T-cell (primary cell): ENCODE results near the gene SLC7A10. TPM values are rescaled to one million over a fixed set of nuclear protein-coding genes. Genes with fewer than 3 reads are reported as not detected.

Experiments
- ATAC-seq, 4 experiments: fragments of 200-7000 bp in 3 of 4; fragments of 150-1000 bp in 1 of 4; cut with Tn5 transposase; replicated peaks in 1 of 4; 1 replicate in 3 of 4; 2 replicates in 1 of 4; pipeline ENCODE4 v1.10.0; 2021; ENCODE audit warnings: moderate library complexity in 3 of 4, mild to moderate bottlenecking in 2 of 4, moderate number of reproducible peaks in 1 of 4
- CTCF ChIA-PET, 2 donors: fragments of 300-600 bp; sonication (Branson Sonifier 250); formaldehyde crosslinking; loops; one replicate each; lab custom pipeline; 2022; ENCODE audit warnings: antibody characterized with exemption in 2 of 2; lab: Charles Lee
- POLR2A ChIA-PET, 2 donors: fragments of 300-600 bp; sonication (Branson Sonifier 250); formaldehyde crosslinking; loops; one replicate each; lab custom pipeline; 2022; ENCODE audit warnings: antibody characterized with exemption in 2 of 2; lab: Charles Lee
- DNase-seq, 35 experiments: peaks; one replicate each; pipeline versions ENCODE4 v3.0.0 to v3.0.0-alpha.2; 2013 to 2023
- H3K27ac ChIP-seq: one replicate; pipeline ENCODE4 v1.5.1; 2013; ENCODE audit warnings: low read length
- H3K27me3 ChIP-seq, 2 experiments: replicated peaks in 1 of 2; 1 replicate in 1 of 2; 2 replicates in 1 of 2; pipeline versions ENCODE4 v1.6.1 to v1.7.0; 2013; ENCODE audit warnings: low read length in 1 of 2, mixed read lengths in 1 of 2; ENCODE audit not compliant: control insufficient read depth in 2 of 2, insufficient read depth in 2 of 2; ENCODE audit errors: extremely low read depth in 1 of 2
- H3K36me3 ChIP-seq, 2 donors: 1 replicate in 1 of 2; 2 replicates in 1 of 2; pipeline versions ENCODE4 v1.6.1 to v1.7.0; 2013; ENCODE audit warnings: low read length in 1 of 2; ENCODE audit not compliant: control insufficient read depth in 2 of 2, insufficient read depth in 1 of 2; ENCODE audit errors: extremely low read depth in 1 of 2
- H3K4me1 ChIP-seq, 2 experiments: 1 replicate in 1 of 2; 2 replicates in 1 of 2; pipeline versions ENCODE4 v1.6.1 to v1.7.0; 2013; ENCODE audit warnings: low read length in 2 of 2, mixed read lengths in 1 of 2; ENCODE audit not compliant: insufficient read depth in 2 of 2, control insufficient read depth in 1 of 2; ENCODE audit errors: extremely low read depth in 1 of 2
- H3K4me3 ChIP-seq, 2 donors: 1 replicate in 1 of 2; 2 replicates in 1 of 2; pipeline versions ENCODE4 v1.5.1 to v1.7.0; 2013; ENCODE audit warnings: mild to moderate bottlenecking in 2 of 2, low read length in 1 of 2, moderate library complexity in 1 of 2; ENCODE audit not compliant: control insufficient read depth in 1 of 2; ENCODE audit errors: extremely low read depth in 1 of 2
- H3K9me3 ChIP-seq: 2 replicates; pipeline ENCODE4 v1.7.0; 2013
- H3K27ac Mint-ChIP-seq, 2 donors: one replicate each; pipeline ENCODE4 v1.8.0; 2020 to 2021; ENCODE audit warnings: mild to moderate bottlenecking in 2 of 2, mixed read lengths in 2 of 2
- H3K27me3 Mint-ChIP-seq, 2 donors: one replicate each; pipeline ENCODE4 v1.8.0; 2021 to 2022; ENCODE audit warnings: mixed read lengths in 2 of 2
- H3K36me3 Mint-ChIP-seq: one replicate; pipeline ENCODE4 v1.8.0; 2021; ENCODE audit warnings: mixed read lengths
- H3K4me1 Mint-ChIP-seq, 3 donors: one replicate each; pipeline ENCODE4 v1.8.0; 2020 to 2022; ENCODE audit warnings: mixed read lengths in 3 of 3, mild to moderate bottlenecking in 1 of 3
- H3K4me3 Mint-ChIP-seq, 3 donors: one replicate each; pipeline ENCODE4 v1.8.0; 2020 to 2022; ENCODE audit warnings: mild to moderate bottlenecking in 3 of 3, mixed read lengths in 3 of 3, moderate library complexity in 3 of 3
- H3K9me3 Mint-ChIP-seq, 3 donors: one replicate each; pipeline ENCODE4 v1.8.0; 2020 to 2022; ENCODE audit warnings: mixed read lengths in 3 of 3
- whole genome bisulfite sequencing: methylation state at CpG from one replicate; pipeline ENCODE4 v1.1.5; 2013; ENCODE audit warnings: missing lambda C conversion rate; ENCODE audit not compliant: insufficient coverage; 5-methylcytosine and 5-hydroxymethylcytosine counted together
- total RNA-seq, 35 experiments: library from RNA in 6 of 35; stranded (reverse) in 6 of 35; fragments of 120-200 nt in 1 of 35; gene quantifications; one replicate each; pipeline versions ENCODE4 v1.2.1 to v1.2.4 and lab custom pipeline; 2013 to 2026

Gene SLC7A10
- total RNA-seq, 5 donors from 2014 or later (not counting 1 experiment from before 2014, with no cell fraction given): not detected

DNA sequence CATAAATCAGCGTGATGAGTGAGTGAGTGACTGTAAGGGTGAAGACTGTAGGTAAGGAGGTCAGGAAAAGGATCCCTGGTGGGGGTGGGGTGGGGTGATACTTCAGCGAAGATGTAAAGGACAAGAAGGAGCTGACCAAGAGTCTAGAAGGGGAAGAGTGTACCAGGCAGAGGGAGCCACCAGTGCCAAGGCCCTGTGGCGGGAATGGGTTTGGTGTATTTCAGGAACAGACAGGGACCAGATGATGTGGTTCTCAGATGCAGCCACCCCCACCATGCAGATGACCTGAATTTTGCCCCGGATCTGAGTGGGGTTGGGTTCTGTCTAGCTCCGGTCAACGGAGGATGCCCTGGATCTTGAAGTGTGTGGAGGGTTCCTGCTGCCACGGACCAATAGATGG, 30.1 kb upstream of the SLC7A10 start:
- WGBS: 79% methylated on average over 6 of the region's 7 CpGs
- CTCF ChIA-PET: no interaction called here

DNA sequence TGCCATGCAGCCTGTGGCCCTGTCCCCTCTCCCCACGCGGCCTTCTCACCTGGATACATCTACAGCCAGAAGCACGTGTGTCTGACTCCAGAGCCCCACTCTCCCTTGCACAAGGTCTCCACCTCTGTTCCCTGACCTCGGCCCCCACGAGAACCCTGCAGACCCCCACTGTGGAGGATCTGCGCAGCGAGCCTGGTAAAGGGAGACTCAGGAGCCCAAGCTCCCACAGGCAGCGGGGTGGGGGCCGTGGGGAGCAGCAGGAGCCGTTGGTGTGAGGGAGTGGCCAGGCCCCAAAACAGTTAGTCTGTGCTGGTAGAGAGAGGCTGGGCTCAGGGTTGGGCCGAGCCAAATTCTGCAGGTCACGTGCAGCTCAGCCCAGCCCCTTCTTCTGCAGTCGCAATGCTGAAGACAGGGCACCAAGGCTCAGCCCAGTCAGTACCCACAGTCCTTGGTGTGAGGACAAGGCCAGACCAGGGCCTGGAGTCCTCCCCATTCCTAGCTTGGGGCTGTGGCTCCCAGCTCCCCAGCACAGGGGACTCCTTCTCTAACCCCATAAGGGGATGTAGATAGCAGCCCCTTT, 28.7 kb upstream of the SLC7A10 start:
- Histone ChIP-seq H3K9me3 (no peaks in the 10 kb centered on the region), H3K36me3 (no peaks in the 10 kb centered on the region), H3K4me1 (peaks cover 0 to 3% of the 10 kb centered on the region in 2 experiments), H3K27ac (no peak overlapping the region), H3K4me3 (no peak overlapping the region), H3K27me3 (peaks cover 0 to 27% of the 10 kb centered on the region in 2 experiments)
- Mint-ChIP-seq H3K27ac (no peak overlapping the region), H3K4me1 (no peaks in the 10 kb centered on the region), H3K27me3 (peaks cover 0 to 5% of the 10 kb centered on the region in 2 donors), H3K9me3 (peaks cover 0 to 8% (median 2%) of the 10 kb centered on the region in 3 donors), H3K4me3 (no peak overlapping the region), H3K36me3 (no peaks in the 10 kb centered on the region)
- no peak for ATAC-seq
- no peak for DNase-seq
- CTCF ChIA-PET: no interaction called here
- WGBS: 82% methylated on average over 7 of the region's 13 CpGs
- POLR2A ChIA-PET: no interaction called here

More for the DNA sequence above, 30.1 kb upstream of the SLC7A10 start:
- no peak overlapping the region for H3K27ac ChIP-seq
- peaks cover 6 to 7% of the 10 kb centered on the region in 2 donors for H3K27me3 Mint-ChIP-seq
- peaks cover 0 to 8% (median 2%) of the 10 kb centered on the region in 3 donors for H3K9me3 Mint-ChIP-seq
- no peak for ATAC-seq
- no peak overlapping the region for H3K4me3 Mint-ChIP-seq
- H3K36me3 ChIP-seq: no peaks in the 10 kb centered on the region
- H3K9me3 ChIP-seq: no peaks in the 10 kb centered on the region
- no peak overlapping the region for H3K27ac Mint-ChIP-seq
- H3K4me3 ChIP-seq: no peak overlapping the region
- no peaks in the 10 kb centered on the region for H3K36me3 Mint-ChIP-seq
- H3K4me1 ChIP-seq: peaks cover 0 to 6% of the 10 kb centered on the region in 2 experiments
- peaks cover 0 to 28% of the 10 kb centered on the region in 2 experiments for H3K27me3 ChIP-seq
- H3K4me1 Mint-ChIP-seq: peaks cover 2 to 4% (median 2%) of the 10 kb centered on the region in 3 donors
- DNase-seq: no peak
- POLR2A ChIA-PET: no interaction called here

DNA sequence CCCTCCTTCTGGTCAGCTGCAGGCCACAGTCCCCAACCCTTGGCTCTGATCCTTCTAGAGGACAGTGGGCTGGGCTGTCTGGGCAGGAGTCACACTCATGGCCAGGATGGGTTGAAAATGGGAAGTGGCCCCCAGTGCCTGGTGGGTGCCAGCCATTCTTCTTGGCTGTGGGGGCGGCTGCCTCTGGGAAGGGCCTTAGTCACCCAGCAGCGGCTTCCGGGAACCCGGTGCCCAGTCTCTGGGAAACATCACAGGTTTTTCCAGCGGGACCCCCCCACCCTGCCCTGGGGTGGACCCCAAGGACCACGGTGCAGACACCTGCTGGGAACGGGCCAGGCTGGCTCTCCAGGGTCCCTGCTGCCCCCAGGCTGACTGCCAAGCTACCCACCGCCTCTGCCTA, 27.3 kb upstream of the SLC7A10 start:
- no peaks in the 10 kb centered on the region for H3K36me3 ChIP-seq
- ATAC-seq: no peak
- WGBS: 81% methylated on average over 4 of the region's 8 CpGs
- DNase-seq: no peak
- Mint-ChIP-seq H3K4me1 (no peaks in the 10 kb centered on the region), H3K9me3 (peaks cover 0 to 3% (median 0%) of the 10 kb centered on the region in 3 donors), H3K36me3 (no peaks in the 10 kb centered on the region), H3K27me3 (peaks cover 0 to 5% of the 10 kb centered on the region in 2 donors), H3K4me3 (no peak overlapping the region), H3K27ac (no peak overlapping the region)
- H3K4me1 ChIP-seq: peaks cover 0 to 6% of the 10 kb centered on the region in 2 experiments
- POLR2A ChIA-PET: no interaction called here
- H3K4me3 ChIP-seq: no peak overlapping the region
- CTCF ChIA-PET: no interaction called here
- H3K9me3 ChIP-seq: no peaks in the 10 kb centered on the region
- H3K27me3 ChIP-seq: peaks cover 0 to 32% of the 10 kb centered on the region in 2 experiments
- no peak overlapping the region for H3K27ac ChIP-seq

DNA sequence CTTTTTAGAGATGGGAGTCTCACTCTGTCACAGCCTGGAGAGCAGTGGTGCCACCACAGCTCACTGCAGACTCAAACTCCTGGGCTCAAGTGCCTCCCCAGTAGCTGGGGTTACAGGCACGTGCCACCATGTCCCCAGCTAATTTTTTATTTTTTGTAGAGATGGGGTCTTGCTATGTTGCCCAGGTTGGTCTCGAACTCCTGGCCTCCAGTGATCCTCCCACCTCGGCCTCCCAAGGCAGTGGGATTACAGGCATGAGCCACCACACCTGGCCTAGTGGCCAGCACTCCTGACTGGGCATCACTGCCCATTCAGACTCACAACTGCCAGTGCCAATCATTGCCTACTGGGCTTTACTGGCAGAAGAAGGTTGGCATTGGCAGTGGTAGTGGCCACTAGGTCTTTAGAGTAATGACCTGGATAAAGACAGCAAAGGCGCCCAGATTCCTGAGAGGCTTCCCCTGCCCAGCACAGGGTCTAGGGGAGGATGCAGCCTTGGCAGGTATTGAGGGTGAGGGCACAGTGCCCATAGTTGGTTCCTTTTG, 26.8 kb upstream of the SLC7A10 start:
- H3K36me3 ChIP-seq: no peaks in the 10 kb centered on the region
- peaks cover 0 to 32% of the 10 kb centered on the region in 2 experiments for H3K27me3 ChIP-seq
- no peak overlapping the region for H3K27ac ChIP-seq
- H3K4me3 Mint-ChIP-seq: no peak overlapping the region
- WGBS: 80% methylated on average over 2 of the region's 4 CpGs
- H3K4me3 ChIP-seq: no peak overlapping the region
- DNase-seq (no peak), ATAC-seq (no peak)
- ChIA-PET POLR2A (no interaction called here), CTCF (interaction anchor here in 1 of 2 donors (0.6 kb wide), 1 partner anchor 92 kb away, joined by 3 read pairs; no protein-coding TSS in a partner anchor)
- no peaks in the 10 kb centered on the region for H3K4me1 Mint-ChIP-seq
- peaks cover 0 to 5% of the 10 kb centered on the region in 2 donors for H3K27me3 Mint-ChIP-seq
- H3K9me3 Mint-ChIP-seq: no peaks in the 10 kb centered on the region
- H3K27ac Mint-ChIP-seq: no peak overlapping the region
- peaks cover 0 to 6% of the 10 kb centered on the region in 2 experiments for H3K4me1 ChIP-seq
- no peaks in the 10 kb centered on the region for H3K9me3 ChIP-seq
- no peaks in the 10 kb centered on the region for H3K36me3 Mint-ChIP-seq

DNA sequence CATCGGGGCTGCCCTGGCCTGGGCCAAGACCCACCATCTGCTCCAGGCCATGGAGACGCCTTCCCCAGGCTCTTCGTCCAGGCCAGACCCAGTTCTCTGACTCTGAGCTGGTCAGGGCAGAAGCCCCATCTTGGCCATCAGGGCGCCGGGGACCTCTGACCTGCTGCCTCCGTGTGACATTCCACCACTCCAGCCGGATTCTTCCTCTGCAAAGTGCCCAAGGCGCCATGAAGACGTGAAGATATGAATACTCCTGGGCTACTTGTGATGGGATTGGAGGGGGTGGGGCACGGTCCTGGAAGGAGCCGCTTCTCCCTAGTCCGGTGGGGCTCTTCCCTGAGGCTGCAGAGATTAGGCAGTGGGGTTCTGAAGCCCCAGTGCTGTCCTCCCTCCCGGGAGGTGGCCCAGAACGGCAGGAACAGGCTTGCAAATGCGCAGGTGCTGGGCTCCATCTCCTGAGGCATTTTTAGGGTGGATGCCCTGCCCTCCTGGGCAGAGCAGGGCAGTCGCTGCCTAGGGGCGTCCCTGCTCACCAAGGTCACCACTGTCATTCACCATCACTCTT, 26.0 kb upstream of the SLC7A10 start:
- POLR2A ChIA-PET: no interaction called here
- Histone ChIP-seq H3K4me1 (peaks cover 0 to 6% of the 10 kb centered on the region in 2 experiments), H3K9me3 (no peaks in the 10 kb centered on the region), H3K4me3 (no peak overlapping the region), H3K27me3 (peaks cover 0 to 32% of the 10 kb centered on the region in 2 experiments), H3K36me3 (no peaks in the 10 kb centered on the region), H3K27ac (no peak overlapping the region)
- Mint-ChIP-seq H3K27ac (no peak overlapping the region), H3K9me3 (no peaks in the 10 kb centered on the region), H3K36me3 (no peaks in the 10 kb centered on the region), H3K27me3 (peaks cover 0 to 5% of the 10 kb centered on the region in 2 donors), H3K4me1 (no peaks in the 10 kb centered on the region), H3K4me3 (no peak overlapping the region)
- CTCF ChIA-PET: interaction anchor here in 1 of 2 donors (0.6 kb wide), 2 partner anchors 64 to 93 kb away, joined by 3 read pairs; no protein-coding TSS in a partner anchor
- DNase-seq: no peak
- 92% methylated on average over 14 of the region's 17 CpGs for WGBS
- no peak for ATAC-seq

DNA sequence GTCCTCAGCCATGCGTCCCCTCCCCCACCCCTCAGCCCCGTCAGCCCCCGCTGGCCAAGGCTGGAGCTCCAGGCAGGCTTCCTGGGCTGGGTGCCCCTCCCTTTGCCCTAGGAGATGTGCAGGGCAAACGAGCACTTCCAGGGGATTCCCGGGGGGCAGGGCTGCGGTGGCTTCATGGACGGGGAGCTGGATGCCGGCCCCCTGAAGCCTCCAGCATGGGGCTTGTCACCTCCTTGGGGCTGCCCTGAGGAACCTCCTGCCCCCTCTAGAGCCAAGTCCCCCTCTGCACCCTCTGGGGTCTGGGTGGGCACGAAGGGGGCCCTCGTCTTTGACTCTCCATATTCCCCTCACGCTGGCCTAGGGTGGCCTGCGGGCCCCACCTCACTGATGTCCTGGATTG, 25.4 kb upstream of the SLC7A10 start:
- Mint-ChIP-seq H3K4me1 (no peaks in the 10 kb centered on the region), H3K27ac (no peak overlapping the region), H3K27me3 (peaks cover 0 to 5% of the 10 kb centered on the region in 2 donors), H3K36me3 (no peaks in the 10 kb centered on the region), H3K4me3 (no peak overlapping the region), H3K9me3 (no peaks in the 10 kb centered on the region)
- Histone ChIP-seq H3K36me3 (no peaks in the 10 kb centered on the region), H3K4me3 (no peak overlapping the region), H3K9me3 (no peaks in the 10 kb centered on the region), H3K4me1 (peaks cover 0 to 6% of the 10 kb centered on the region in 2 experiments), H3K27ac (no peak overlapping the region), H3K27me3 (peaks cover 0 to 35% of the 10 kb centered on the region in 2 experiments)
- no peak for DNase-seq
- ATAC-seq: no peak
- WGBS: 76% methylated on average over 5 of the region's 12 CpGs
- ChIA-PET CTCF (interaction anchor here in 1 of 2 donors (0.6 kb wide), 1 partner anchor 65 kb away, joined by 3 read pairs; no protein-coding TSS in a partner anchor), POLR2A (no interaction called here)
